Activated CD4-positive, alpha-beta T cell treated with anti-CD3 and anti-CD28 coated beads for 48 hours (primary cell): ENCODE measurements around the gene DPYD.

Experiments
- DNase-seq: peaks from one replicate; pipeline ENCODE4 v3.0.0-alpha.2; 2020

DPYD gene

GRCh38 chr1:97834899-97835298 is 85.9 kb downstream of the DPYD start:
- DNase-seq, result no peak

GRCh38 chr1:97833881-97834280 is 87.0 kb downstream of the DPYD start:
- no peak for DNase-seq

GRCh38 chr1:97832481-97832880 is 88.4 kb downstream of the DPYD start:
- DNase-seq, result no peak

GRCh38 chr1:97827887-97828286 is 92.9 kb downstream of the DPYD start:
- DNase-seq, result no peak

GRCh38 chr1:97826820-97827219 is 94.0 kb downstream of the DPYD start:
- DNase-seq, result no peak

GRCh38 chr1:97824624-97825023 is 96.2 kb downstream of the DPYD start:
- DNase-seq, result no peak

GRCh38 chr1:97824200-97824599 is 96.6 kb downstream of the DPYD start:
- DNase-seq, result no peak

GRCh38 chr1:97820470-97821188 is 100.2 kb downstream of the DPYD start:
- no peak for DNase-seq

- no peak for DNase-seq
Observed at GRCh38 chr1:97816927-97817326, 103.9 kb downstream of the DPYD start.

GRCh38 chr1:97814804-97815203 is 106.0 kb downstream of the DPYD start:
- DNase-seq, result no peak

- no peak for DNase-seq
Observed at GRCh38 chr1:97814121-97814520, 106.7 kb downstream of the DPYD start.

GRCh38 chr1:97812076-97812475 is 108.8 kb downstream of the DPYD start:
- DNase-seq, result no peak

GRCh38 chr1:97806996-97807520 is 113.8 kb downstream of the DPYD start:
- DNase-seq, result no peak

- no peak for DNase-seq
Observed at GRCh38 chr1:97806326-97806725, 114.5 kb downstream of the DPYD start.

- no peak for DNase-seq
Observed at GRCh38 chr1:97805093-97805492, 115.7 kb downstream of the DPYD start.

- no peak for DNase-seq
Observed at GRCh38 chr1:97803026-97803425, 117.8 kb downstream of the DPYD start.

- no peak for DNase-seq
Observed at GRCh38 chr1:97802011-97802410, 118.8 kb downstream of the DPYD start.

- DNase-seq, result no peak
Observed at GRCh38 chr1:97797403-97798183, 123.2 kb downstream of the DPYD start.

GRCh38 chr1:97796711-97797110 is 124.1 kb downstream of the DPYD start:
- no peak for DNase-seq

- DNase-seq, result no peak
Observed at GRCh38 chr1:97792655-97793054, 128.2 kb downstream of the DPYD start.

- DNase-seq, result no peak
Observed at GRCh38 chr1:97791251-97791650, 129.6 kb downstream of the DPYD start.

- no peak for DNase-seq
Observed at GRCh38 chr1:97787231-97787630, 133.6 kb downstream of the DPYD start.

GRCh38 chr1:97784661-97785060 is 136.2 kb downstream of the DPYD start:
- DNase-seq, result no peak

- DNase-seq, result no peak
Observed at GRCh38 chr1:97783751-97784150, 137.1 kb downstream of the DPYD start.
